ENCODE results near the gene CYP4F8. TPM values are rescaled to one million over a fixed set of nuclear protein-coding genes. Genes with fewer than 3 reads are reported as not detected.
A peak's percentile ranks its signal among the peaks of the same experiment; 100 is the strongest.

CYP4F8 gene
- total and polyA plus RNA-seq, 4 donors = not detected

DNA sequence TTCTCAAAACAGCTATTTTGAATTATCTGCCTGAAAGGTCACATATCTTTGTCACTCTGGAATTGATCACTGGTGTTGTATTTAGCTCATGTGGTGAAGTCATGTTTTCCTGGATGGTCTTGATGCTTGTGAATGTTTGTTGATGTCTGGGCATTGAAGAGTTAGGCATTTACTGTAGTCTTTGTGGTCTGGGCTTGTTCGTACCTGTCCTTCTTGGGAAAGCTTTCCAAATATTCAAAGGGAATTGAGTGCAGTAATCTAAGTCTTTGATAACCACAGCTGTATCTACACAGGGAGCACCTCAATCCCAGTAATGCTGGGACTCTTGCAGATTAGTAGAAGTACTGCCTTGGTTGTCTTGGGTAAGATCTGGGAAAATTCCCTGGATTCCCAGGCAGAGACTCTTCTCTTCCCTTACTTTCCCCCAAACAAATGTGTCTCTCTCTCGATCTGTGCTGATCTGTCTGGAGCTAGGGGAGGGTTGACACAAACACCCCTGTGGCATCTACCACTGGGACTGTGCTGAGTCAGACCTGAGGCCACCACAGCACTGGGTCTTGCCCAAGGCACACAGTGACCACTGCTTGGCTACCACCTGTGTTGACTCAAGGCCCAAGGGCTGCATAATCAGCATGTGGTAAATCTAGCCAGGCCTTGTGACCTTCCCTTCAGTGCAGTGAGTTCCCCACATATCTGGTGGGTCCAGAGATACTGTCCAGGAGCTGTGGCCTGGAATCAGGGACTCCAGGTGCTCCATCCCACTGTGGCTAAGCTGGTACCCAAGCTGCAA is 20.2 kb downstream of the CYP4F8 start (continued):
- TF ChIP-seq ATF3 (IDR thresholded peaks at IDR 0.05) (no peak), TAF1 (conservative IDR thresholded peaks at IDR 0.05) (no peak), FOXA1 (IDR thresholded peaks at IDR 0.05) (peak; percentile 75)

GRCh38 chr19:15636026-15636425 is 21.0 kb downstream of the CYP4F8 start:
- DNase-seq (ENCODE audit: low spot score) = no peak
- no peaks in the 10 kb centered on the region for H3K9me3 ChIP-seq (ENCODE audit: control insufficient read depth in 4 of 4, low read length in 3 of 4)
- H3K4me1 ChIP-seq (ENCODE audit: control insufficient read depth in 4 of 4, insufficient read depth in 4 of 4, low read length in 3 of 4) = peaks cover 5 to 47% (median 30%) of the 10 kb centered on the region in 4 donors
- peak overlapping the region; percentile 36 to 47 for H3K27ac ChIP-seq (ENCODE audit: low read depth in 1 of 2, low read length in 2 of 2)
- no peaks in the 10 kb centered on the region for H3K36me3 ChIP-seq (ENCODE audit: control insufficient read depth in 4 of 4, insufficient read depth in 3 of 4, low read depth in 1 of 4, low read length in 3 of 4)
- H3K9ac ChIP-seq (ENCODE audit: low read depth in 1 of 2, low read length in 2 of 2) = no peak overlapping the region
- H3K27me3 ChIP-seq (ENCODE audit: control insufficient read depth in 4 of 4, insufficient read depth in 4 of 4, low read length in 3 of 4) = no peaks in the 10 kb centered on the region
- TF ChIP-seq SP1 (IDR thresholded peaks at IDR 0.05) (no peak), MAX (IDR thresholded peaks at IDR 0.05) (no peak)
- TF ChIP-seq, protein P1, sequence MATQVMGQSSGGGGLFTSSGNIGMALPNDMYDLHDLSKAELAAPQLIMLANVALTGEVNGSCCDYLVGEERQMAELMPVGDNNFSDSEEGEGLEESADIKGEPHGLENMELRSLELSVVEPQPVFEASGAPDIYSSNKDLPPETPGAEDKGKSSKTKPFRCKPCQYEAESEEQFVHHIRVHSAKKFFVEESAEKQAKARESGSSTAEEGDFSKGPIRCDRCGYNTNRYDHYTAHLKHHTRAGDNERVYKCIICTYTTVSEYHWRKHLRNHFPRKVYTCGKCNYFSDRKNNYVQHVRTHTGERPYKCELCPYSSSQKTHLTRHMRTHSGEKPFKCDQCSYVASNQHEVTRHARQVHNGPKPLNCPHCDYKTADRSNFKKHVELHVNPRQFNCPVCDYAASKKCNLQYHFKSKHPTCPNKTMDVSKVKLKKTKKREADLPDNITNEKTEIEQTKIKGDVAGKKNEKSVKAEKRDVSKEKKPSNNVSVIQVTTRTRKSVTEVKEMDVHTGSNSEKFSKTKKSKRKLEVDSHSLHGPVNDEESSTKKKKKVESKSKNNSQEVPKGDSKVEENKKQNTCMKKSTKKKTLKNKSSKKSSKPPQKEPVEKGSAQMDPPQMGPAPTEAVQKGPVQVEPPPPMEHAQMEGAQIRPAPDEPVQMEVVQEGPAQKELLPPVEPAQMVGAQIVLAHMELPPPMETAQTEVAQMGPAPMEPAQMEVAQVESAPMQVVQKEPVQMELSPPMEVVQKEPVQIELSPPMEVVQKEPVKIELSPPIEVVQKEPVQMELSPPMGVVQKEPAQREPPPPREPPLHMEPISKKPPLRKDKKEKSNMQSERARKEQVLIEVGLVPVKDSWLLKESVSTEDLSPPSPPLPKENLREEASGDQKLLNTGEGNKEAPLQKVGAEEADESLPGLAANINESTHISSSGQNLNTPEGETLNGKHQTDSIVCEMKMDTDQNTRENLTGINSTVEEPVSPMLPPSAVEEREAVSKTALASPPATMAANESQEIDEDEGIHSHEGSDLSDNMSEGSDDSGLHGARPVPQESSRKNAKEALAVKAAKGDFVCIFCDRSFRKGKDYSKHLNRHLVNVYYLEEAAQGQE (IDR thresholded peaks at IDR 0.05) = no peak
- 91% methylated on average over 2 of the region's 2 CpGs for WGBS
- H3K4me3 ChIP-seq (ENCODE audit: low read depth in 1 of 3, low read length in 3 of 3) = no peak overlapping the region

- TF ChIP-seq, protein P2, sequence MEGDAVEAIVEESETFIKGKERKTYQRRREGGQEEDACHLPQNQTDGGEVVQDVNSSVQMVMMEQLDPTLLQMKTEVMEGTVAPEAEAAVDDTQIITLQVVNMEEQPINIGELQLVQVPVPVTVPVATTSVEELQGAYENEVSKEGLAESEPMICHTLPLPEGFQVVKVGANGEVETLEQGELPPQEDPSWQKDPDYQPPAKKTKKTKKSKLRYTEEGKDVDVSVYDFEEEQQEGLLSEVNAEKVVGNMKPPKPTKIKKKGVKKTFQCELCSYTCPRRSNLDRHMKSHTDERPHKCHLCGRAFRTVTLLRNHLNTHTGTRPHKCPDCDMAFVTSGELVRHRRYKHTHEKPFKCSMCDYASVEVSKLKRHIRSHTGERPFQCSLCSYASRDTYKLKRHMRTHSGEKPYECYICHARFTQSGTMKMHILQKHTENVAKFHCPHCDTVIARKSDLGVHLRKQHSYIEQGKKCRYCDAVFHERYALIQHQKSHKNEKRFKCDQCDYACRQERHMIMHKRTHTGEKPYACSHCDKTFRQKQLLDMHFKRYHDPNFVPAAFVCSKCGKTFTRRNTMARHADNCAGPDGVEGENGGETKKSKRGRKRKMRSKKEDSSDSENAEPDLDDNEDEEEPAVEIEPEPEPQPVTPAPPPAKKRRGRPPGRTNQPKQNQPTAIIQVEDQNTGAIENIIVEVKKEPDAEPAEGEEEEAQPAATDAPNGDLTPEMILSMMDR (IDR thresholded peaks at IDR 0.05; ENCODE audit: low read depth, low read length, missing input control) = no peak
- TF ChIP-seq SP1 (IDR thresholded peaks at IDR 0.05) (no peak), RXRA (IDR thresholded peaks at IDR 0.05) (no peak), GABPA (IDR thresholded peaks at IDR 0.05 in 1 of 2, conservative IDR thresholded peaks at IDR 0.05 in 1 of 2) (no peak), HNF4A (conservative IDR thresholded peaks at IDR 0.05) (no peak), RAD21 (IDR thresholded peaks at IDR 0.05) (no peak), HNF4G (IDR thresholded peaks at IDR 0.05) (no peak), MAX (IDR thresholded peaks at IDR 0.05) (no peak), ZBTB33 (IDR thresholded peaks at IDR 0.05) (no peak)
- H3K4me3 ChIP-seq (ENCODE audit: low read depth in 1 of 3, low read length in 3 of 3) = no peak overlapping the region
- no peaks in the 10 kb centered on the region for H3K27me3 ChIP-seq (ENCODE audit: control insufficient read depth in 4 of 4, insufficient read depth in 4 of 4, low read length in 3 of 4)
- no peaks in the 10 kb centered on the region for H3K36me3 ChIP-seq (ENCODE audit: control insufficient read depth in 4 of 4, insufficient read depth in 3 of 4, low read depth in 1 of 4, low read length in 3 of 4)
- H3K9ac ChIP-seq (ENCODE audit: low read depth in 1 of 2, low read length in 2 of 2) = no peak overlapping the region
- DNase-seq (ENCODE audit: low spot score) = no peak
- H3K9me3 ChIP-seq (ENCODE audit: control insufficient read depth in 4 of 4, low read length in 3 of 4) = no peaks in the 10 kb centered on the region
- peaks cover 5 to 62% (median 42%) of the 10 kb centered on the region in 4 donors for H3K4me1 ChIP-seq (ENCODE audit: control insufficient read depth in 4 of 4, insufficient read depth in 4 of 4, low read length in 3 of 4)
- H3K27ac ChIP-seq (ENCODE audit: low read depth in 1 of 2, low read length in 2 of 2) = peak overlapping the region; percentile 96 to 99
These were observed 24.6 kb downstream of the CYP4F8 start for GRCh38 chr19:15639596-15639995.

All from liver (tissue), 9 donors.